Esophagus muscularis mucosa (tissue), 3 donors: ENCODE results near the gene DENND6B.

Experiments
- POLR2A ChIP-seq: fragments of 450-650 bp; IDR thresholded peaks from one replicate; pipeline ENCODE4 v1.6.1; 2017; ENCODE audit warnings: antibody characterized with exemption, moderate library complexity, mild to moderate bottlenecking, low read depth
- TF ChIP-seq, protein P1 (sequence below), 3 experiments: fragments of 200-600 bp in 2 of 3; fragments of 450-650 bp in 1 of 3; sonication (generic) in 2 of 3; IDR thresholded peaks; one replicate each; pipeline ENCODE4 v1.5.1; 2017 to 2019; ENCODE audit warnings: antibody characterized with exemption in 3 of 3, mild to moderate bottlenecking in 2 of 3, moderate library complexity in 1 of 3

DNA sequence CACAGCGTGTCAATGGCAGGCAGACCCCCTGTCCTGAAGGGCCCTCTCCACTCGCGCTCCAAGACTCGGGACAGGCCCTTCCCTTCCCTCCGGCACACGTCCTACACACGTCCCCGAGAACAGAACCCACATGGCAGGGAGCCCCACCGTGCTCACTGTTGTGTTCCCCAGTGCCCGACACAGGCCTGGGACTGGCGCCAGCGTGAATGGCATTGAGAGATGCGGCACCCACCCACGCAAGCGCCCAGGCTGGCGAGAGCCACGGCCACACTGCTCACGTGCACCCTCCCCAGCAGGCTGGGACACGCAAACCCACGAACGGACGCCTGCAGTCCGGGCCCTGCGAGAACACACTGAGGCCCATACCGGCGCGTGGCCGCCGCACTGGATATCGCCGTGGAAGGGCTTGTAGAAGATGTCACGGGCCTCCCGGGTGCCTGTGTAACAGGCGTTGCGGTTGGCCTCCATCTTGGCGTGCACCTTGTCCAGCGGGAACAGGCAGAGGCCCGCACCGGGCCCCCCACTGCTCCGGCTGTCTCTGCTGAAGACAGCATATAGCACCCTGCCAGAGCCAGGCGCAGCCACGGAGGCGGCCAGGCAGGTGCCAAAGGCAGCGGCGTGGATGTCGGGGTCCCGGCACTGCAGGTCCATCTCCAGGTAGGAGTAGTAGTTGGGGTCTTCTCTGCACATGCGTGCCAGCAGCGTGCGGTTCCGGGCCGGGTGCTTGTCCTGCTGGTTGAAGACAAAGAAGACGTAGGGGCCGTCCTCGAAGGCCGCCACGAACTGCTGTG lies 37.5 kb downstream of the DENND6B start:
- TF ChIP-seq, protein P1, sequence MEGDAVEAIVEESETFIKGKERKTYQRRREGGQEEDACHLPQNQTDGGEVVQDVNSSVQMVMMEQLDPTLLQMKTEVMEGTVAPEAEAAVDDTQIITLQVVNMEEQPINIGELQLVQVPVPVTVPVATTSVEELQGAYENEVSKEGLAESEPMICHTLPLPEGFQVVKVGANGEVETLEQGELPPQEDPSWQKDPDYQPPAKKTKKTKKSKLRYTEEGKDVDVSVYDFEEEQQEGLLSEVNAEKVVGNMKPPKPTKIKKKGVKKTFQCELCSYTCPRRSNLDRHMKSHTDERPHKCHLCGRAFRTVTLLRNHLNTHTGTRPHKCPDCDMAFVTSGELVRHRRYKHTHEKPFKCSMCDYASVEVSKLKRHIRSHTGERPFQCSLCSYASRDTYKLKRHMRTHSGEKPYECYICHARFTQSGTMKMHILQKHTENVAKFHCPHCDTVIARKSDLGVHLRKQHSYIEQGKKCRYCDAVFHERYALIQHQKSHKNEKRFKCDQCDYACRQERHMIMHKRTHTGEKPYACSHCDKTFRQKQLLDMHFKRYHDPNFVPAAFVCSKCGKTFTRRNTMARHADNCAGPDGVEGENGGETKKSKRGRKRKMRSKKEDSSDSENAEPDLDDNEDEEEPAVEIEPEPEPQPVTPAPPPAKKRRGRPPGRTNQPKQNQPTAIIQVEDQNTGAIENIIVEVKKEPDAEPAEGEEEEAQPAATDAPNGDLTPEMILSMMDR (IDR thresholded peaks at IDR 0.05) = no peak
- TF ChIP-seq POLR2A = no peak
